Measurements from ENCODE around the gene FOXA1.
"Not testable (repeated sequence)": the region's sequence is repeated elsewhere in the genome, so short reads cannot be mapped to it uniquely, and the experiment has no call there.

Gene FOXA1

GRCh38 chr14:37559386-37559785, 35.7 kb downstream of the FOXA1 start:
- Histone ChIP-seq H3K4me1 (ENCODE audit: low read length) (no peaks in the 10 kb centered on the region), H3K4me2 (ENCODE audit: low read depth, low read length) (no peak overlapping the region), H4K20me1 (ENCODE audit: insufficient read depth, low read length) (no peaks in the 10 kb centered on the region), H3K27ac (ENCODE audit: low read length) (no peak overlapping the region), H3K4me3 (ENCODE audit: low read length) (no peak overlapping the region), H3F3A (ENCODE audit: insufficient read depth, low read length) (no peaks in the 10 kb centered on the region), H3K9me2 (replicated peaks; ENCODE audit: insufficient read depth, low read length) (no peaks in the 10 kb centered on the region), H3K27me3 (replicated peaks; ENCODE audit: insufficient read depth, low read length) (no peaks in the 10 kb centered on the region), H3K79me2 (ENCODE audit: low read length) (no peaks in the 10 kb centered on the region), H3K36me3 (replicated peaks; ENCODE audit: insufficient read depth, low read length) (no peaks in the 10 kb centered on the region), H3K9ac (ENCODE audit: low read length) (no peak overlapping the region), H2AFZ (ENCODE audit: low read length) (no peak overlapping the region), H3K9me3 (replicated peaks; ENCODE audit: insufficient read depth, low read length) (no peaks in the 10 kb centered on the region)
- DNase-seq = no peak
- no peak for TF ChIP-seq EZH2 (optimal IDR thresholded peaks at IDR 0.05; ENCODE audit: low read depth, low read length)
- no peak for TF ChIP-seq CTCF (IDR thresholded peaks at IDR 0.05; ENCODE audit: low read length)
- no peak for TF ChIP-seq EZH2phosphoT487 (IDR thresholded peaks at IDR 0.05; ENCODE audit: low read length)

GRCh38 chr14:37558740-37559139, 36.3 kb downstream of the FOXA1 start:
- Histone ChIP-seq H3K4me3 (ENCODE audit: low read length) (no peak overlapping the region), H3K4me2 (ENCODE audit: low read depth, low read length) (no peak overlapping the region), H3F3A (ENCODE audit: insufficient read depth, low read length) (no peaks in the 10 kb centered on the region), H3K4me1 (ENCODE audit: low read length) (peaks cover 6% of the 10 kb centered on the region; the same call in 1 of the 2 replicates), H3K79me2 (ENCODE audit: low read length) (no peaks in the 10 kb centered on the region), H3K9ac (ENCODE audit: low read length) (no peak overlapping the region), H3K36me3 (replicated peaks; ENCODE audit: insufficient read depth, low read length) (no peaks in the 10 kb centered on the region), H3K27me3 (replicated peaks; ENCODE audit: insufficient read depth, low read length) (no peaks in the 10 kb centered on the region), H2AFZ (ENCODE audit: low read length) (no peak overlapping the region), H3K9me2 (replicated peaks; ENCODE audit: insufficient read depth, low read length) (no peaks in the 10 kb centered on the region), H3K9me3 (replicated peaks; ENCODE audit: insufficient read depth, low read length) (no peaks in the 10 kb centered on the region), H3K27ac (ENCODE audit: low read length) (no peak overlapping the region), H4K20me1 (ENCODE audit: insufficient read depth, low read length) (no peaks in the 10 kb centered on the region)
- no peak for TF ChIP-seq EZH2phosphoT487 (IDR thresholded peaks at IDR 0.05; ENCODE audit: low read length)
- no peak for TF ChIP-seq CTCF (IDR thresholded peaks at IDR 0.05; ENCODE audit: low read length)
- no peak for TF ChIP-seq EZH2 (optimal IDR thresholded peaks at IDR 0.05; ENCODE audit: low read depth, low read length)
- DNase-seq = no peak

- H3K4me1 ChIP-seq (ENCODE audit: low read length) = peaks cover 13% of the 10 kb centered on the region; the same call in 1 of the 2 replicates
- not testable (repeated sequence) for H3K4me2 ChIP-seq (ENCODE audit: low read depth, low read length); H3K9me3 ChIP-seq (replicated peaks; ENCODE audit: insufficient read depth, low read length); H3K79me2 ChIP-seq (ENCODE audit: low read length); H4K20me1 ChIP-seq (ENCODE audit: insufficient read depth, low read length); DNase-seq; H3K27ac ChIP-seq (ENCODE audit: low read length); H3K4me3 ChIP-seq (ENCODE audit: low read length); H2AFZ ChIP-seq (ENCODE audit: low read length); H3K27me3 ChIP-seq (replicated peaks; ENCODE audit: insufficient read depth, low read length); H3K9me2 ChIP-seq (replicated peaks; ENCODE audit: insufficient read depth, low read length); H3F3A ChIP-seq (ENCODE audit: insufficient read depth, low read length); H3K36me3 ChIP-seq (replicated peaks; ENCODE audit: insufficient read depth, low read length); H3K9ac ChIP-seq (ENCODE audit: low read length)
Measured at GRCh38 chr14:37555596-37555995, 39.5 kb downstream of the FOXA1 start.

GRCh38 chr14:37553935-37554550, 41.0 kb downstream of the FOXA1 start:
- no peaks in the 10 kb centered on the region for H4K20me1 ChIP-seq (ENCODE audit: insufficient read depth, low read length)
- H3K4me2 ChIP-seq (ENCODE audit: low read depth, low read length) = peak overlapping the region; percentile 12; the same call in 1 of the 2 replicates
- no peaks in the 10 kb centered on the region for H3K9me3 ChIP-seq (replicated peaks; ENCODE audit: insufficient read depth, low read length)
- H2AFZ ChIP-seq (ENCODE audit: low read length) = 0 out of 2 replicates have a peak overlapping the region, but pooled peaks have one; percentile 35
- no peaks in the 10 kb centered on the region for H3F3A ChIP-seq (ENCODE audit: insufficient read depth, low read length)
- no peak overlapping the region for H3K27ac ChIP-seq (ENCODE audit: low read length)
- H3K27me3 ChIP-seq (replicated peaks; ENCODE audit: insufficient read depth, low read length) = no peaks in the 10 kb centered on the region
- no peaks in the 10 kb centered on the region for H3K9me2 ChIP-seq (replicated peaks; ENCODE audit: insufficient read depth, low read length)
- no peak overlapping the region for H3K4me3 ChIP-seq (ENCODE audit: low read length)
- H3K36me3 ChIP-seq (replicated peaks; ENCODE audit: insufficient read depth, low read length) = no peaks in the 10 kb centered on the region
- DNase-seq = no peak
- TF ChIP-seq CTCF (IDR thresholded peaks at IDR 0.05; ENCODE audit: low read length) (no peak), EZH2 (optimal IDR thresholded peaks at IDR 0.05; ENCODE audit: low read depth, low read length) (no peak), EZH2phosphoT487 (IDR thresholded peaks at IDR 0.05; ENCODE audit: low read length) (no peak)
- no peaks in the 10 kb centered on the region for H3K79me2 ChIP-seq (ENCODE audit: low read length)
- peaks cover 13% of the 10 kb centered on the region; the same call in 1 of the 2 replicates for H3K4me1 ChIP-seq (ENCODE audit: low read length)
- H3K9ac ChIP-seq (ENCODE audit: low read length) = no peak overlapping the region

All from MM.1S (cell line).